Kidney (tissue), 14 donors: Measurements from ENCODE around the gene TMEM169. TPM values are rescaled to one million over a fixed set of nuclear protein-coding genes. Genes with fewer than 3 reads are reported as not detected.
A peak's percentile ranks its signal among the peaks of the same experiment; 100 is the strongest.
"Not testable (repeated sequence)": the region's sequence is repeated elsewhere in the genome, so short reads cannot be mapped to it uniquely, and the experiment has no call there.

Source experiments
- DNase-seq, 5 donors: peaks; one replicate each; pipeline ENCODE4 v3.0.0-alpha.2; 2013 to 2020
- FAIRE-seq: peaks from 2 replicates; lab custom pipeline; 2012; peaks lifted over from hg19 to GRCh38; lab: Jason Lieb, UNC
- H3K27ac ChIP-seq, 2 donors: one replicate each; pipeline ENCODE4 v1.7.0; 2013; ENCODE audit warnings: low read depth in 2 of 2, low read length in 2 of 2, inconsistent platforms in 1 of 2
- H3K27me3 ChIP-seq: one replicate; pipeline ENCODE4 v1.7.1; 2013; ENCODE audit warnings: low read length, inconsistent platforms; ENCODE audit not compliant: control insufficient read depth, insufficient read depth
- H3K36me3 ChIP-seq, 3 donors: one replicate each; pipeline versions ENCODE4 v1.7.0 to v1.7.1; 2013; ENCODE audit warnings: low read length in 3 of 3, control low read depth in 1 of 3, inconsistent platforms in 1 of 3; ENCODE audit not compliant: insufficient read depth in 3 of 3, control insufficient read depth in 2 of 3
- H3K4me1 ChIP-seq, 3 donors: one replicate each; pipeline versions ENCODE4 v1.7.0 to v1.7.1; 2013; ENCODE audit warnings: low read length in 3 of 3, inconsistent platforms in 1 of 3, low read depth in 1 of 3; ENCODE audit not compliant: control insufficient read depth in 2 of 3, insufficient read depth in 2 of 3
- H3K4me3 ChIP-seq, 3 donors: one replicate each; pipeline versions ENCODE4 v1.7.0 to v1.8.1; 2013; ENCODE audit warnings: low read length in 3 of 3, control low read depth in 1 of 3, inconsistent platforms in 1 of 3
- H3K9ac ChIP-seq, 3 donors: one replicate each; pipeline versions ENCODE4 v1.7.0 to v1.7.1; 2013; ENCODE audit warnings: low read length in 3 of 3, control low read depth in 1 of 3, inconsistent platforms in 1 of 3
- H3K9me3 ChIP-seq, 3 donors: one replicate each; pipeline versions ENCODE4 v1.7.0 to v1.7.1; 2013; ENCODE audit warnings: low read length in 3 of 3, control low read depth in 1 of 3, inconsistent platforms in 1 of 3; ENCODE audit not compliant: control insufficient read depth in 2 of 3, insufficient read depth in 1 of 3
- intact Hi-C: fragments of 100-400 bp; cut with DNase I; formaldehyde crosslinking; loops from one replicate; pipeline ENCODE4 v1.11.1; 2022
- polyA plus RNA-seq: library from polyadenylated mRNA; stranded (reverse); fragments of 350-450 nt; fragmentation: Illumina TruSeq; extraction: RNeasy Lipid Tissue Mini Kit (QIAGEN cat#74804); gene quantifications from one replicate; pipeline ENCODE4 v1.2.3, GENCODE V29; 2014; ENCODE audit warnings: low read depth, low replicate concordance; ENCODE audit not compliant: insufficient read depth
- total RNA-seq: library from RNA; stranded (reverse); fragmentation: NEBNext Ultra II Directional; extraction: Animal tissue kit (Norgen Biotek cat#: 25700); gene quantifications from one replicate; pipeline ENCODE4 v1.2.1, GENCODE V29; 2021
- TF ChIP-seq, protein P1 (sequence below): IDR thresholded peaks from 3 replicates; pipeline ENCODE4 v1.5.1; 2012; ENCODE audit warnings: mild to moderate bottlenecking, moderate library complexity, borderline replicate concordance; ENCODE audit not compliant: insufficient read depth; ENCODE audit errors: extremely low read depth
- donor health status: control.
- donor health status: control.
- donor health status: control.
- donor health status: control.
- donor health status: control.
- donor health status: DM: yes; HTN: yes; CAD: no.
- donor health status: Normal renal cell carcinoma (clear cell type).

The TMEM169 gene
- total and polyA plus RNA-seq, 2 donors from 2014 or later = 1.6 to 4.6 TPM

DNA sequence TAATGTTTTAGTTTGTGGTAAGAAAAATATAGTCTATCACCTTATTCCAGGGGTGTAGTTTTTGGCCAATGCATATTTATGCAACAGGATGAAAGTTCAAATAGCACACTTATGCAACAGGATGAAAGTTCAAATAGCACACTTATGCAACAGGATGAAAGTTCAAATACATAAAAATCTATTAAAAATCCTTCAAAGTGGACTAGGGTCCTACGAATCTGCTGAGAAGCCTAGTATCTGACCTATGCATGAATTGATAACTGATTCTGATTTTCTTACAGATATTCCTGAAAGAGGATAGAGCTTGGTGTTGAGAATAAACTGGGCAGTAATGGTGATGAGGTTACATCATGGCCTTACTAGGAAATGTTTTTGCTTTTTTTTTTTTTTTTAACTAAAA, 2.9 kb upstream of the TMEM169 start:
- H3K27me3 ChIP-seq = no peaks in the 10 kb centered on the region
- no peaks in the 10 kb centered on the region for H3K36me3 ChIP-seq
- DNase-seq (no peak), FAIRE-seq (no peak)
- intact Hi-C loops = no loop called here
- TF ChIP-seq, protein P1, sequence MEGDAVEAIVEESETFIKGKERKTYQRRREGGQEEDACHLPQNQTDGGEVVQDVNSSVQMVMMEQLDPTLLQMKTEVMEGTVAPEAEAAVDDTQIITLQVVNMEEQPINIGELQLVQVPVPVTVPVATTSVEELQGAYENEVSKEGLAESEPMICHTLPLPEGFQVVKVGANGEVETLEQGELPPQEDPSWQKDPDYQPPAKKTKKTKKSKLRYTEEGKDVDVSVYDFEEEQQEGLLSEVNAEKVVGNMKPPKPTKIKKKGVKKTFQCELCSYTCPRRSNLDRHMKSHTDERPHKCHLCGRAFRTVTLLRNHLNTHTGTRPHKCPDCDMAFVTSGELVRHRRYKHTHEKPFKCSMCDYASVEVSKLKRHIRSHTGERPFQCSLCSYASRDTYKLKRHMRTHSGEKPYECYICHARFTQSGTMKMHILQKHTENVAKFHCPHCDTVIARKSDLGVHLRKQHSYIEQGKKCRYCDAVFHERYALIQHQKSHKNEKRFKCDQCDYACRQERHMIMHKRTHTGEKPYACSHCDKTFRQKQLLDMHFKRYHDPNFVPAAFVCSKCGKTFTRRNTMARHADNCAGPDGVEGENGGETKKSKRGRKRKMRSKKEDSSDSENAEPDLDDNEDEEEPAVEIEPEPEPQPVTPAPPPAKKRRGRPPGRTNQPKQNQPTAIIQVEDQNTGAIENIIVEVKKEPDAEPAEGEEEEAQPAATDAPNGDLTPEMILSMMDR = no peak
- H3K9ac ChIP-seq = no peak overlapping the region
- peak overlapping the region in 2 of 3 donors; percentile 1 to 41 for H3K4me3 ChIP-seq
- H3K4me1 ChIP-seq = peaks cover under 1 to 9% (median 9%) of the 10 kb centered on the region in 3 donors
- peak overlapping the region in 1 of 2 donors; percentile 60 for H3K27ac ChIP-seq
- no peaks in the 10 kb centered on the region for H3K9me3 ChIP-seq

DNA sequence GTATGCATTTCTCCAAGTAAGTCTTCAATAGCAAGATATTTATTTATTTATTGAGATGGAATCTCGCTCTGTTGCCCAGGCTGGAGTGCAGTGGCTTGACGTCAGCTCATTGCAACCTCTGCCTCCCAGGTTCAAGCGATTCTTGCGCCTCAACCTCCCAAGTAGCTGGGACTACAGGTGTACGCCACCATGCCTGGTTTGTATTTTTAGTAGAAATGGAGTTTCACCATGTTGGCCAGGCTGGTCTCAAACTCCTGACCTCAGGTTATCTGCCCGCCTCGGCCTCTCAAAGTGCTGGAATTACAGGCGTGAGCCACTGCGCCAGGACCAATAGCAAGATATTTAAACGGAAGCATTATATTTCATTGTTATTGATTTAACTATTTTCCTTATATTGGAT, 1.7 kb upstream of the TMEM169 start:
- DNase-seq, H3K4me1 ChIP-seq, H3K27ac ChIP-seq, H3K9ac ChIP-seq, H3K9me3 ChIP-seq, H3K27me3 ChIP-seq, FAIRE-seq, H3K36me3 ChIP-seq, intact Hi-C loops: not testable (repeated sequence)
- H3K4me3 ChIP-seq = peak overlapping the region in 1 of 3 donors; percentile 88

DNA sequence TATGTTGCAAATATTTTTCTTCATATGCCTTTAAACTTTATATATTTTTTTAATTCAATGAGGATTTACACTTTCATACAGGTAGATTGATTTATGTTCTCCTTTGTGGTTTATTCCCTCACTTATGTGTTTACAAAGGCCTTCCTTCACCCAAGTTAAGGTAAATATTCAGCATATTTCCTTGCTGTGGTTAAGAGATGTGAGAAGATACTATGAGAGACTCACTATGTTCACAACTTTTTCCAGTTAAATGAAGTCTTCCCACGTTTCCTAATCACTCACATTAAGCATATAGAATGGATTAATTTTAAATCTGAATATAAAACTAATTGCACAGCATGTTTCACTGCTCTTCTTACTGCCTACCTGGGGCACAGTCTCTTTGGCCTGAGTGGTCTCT, 707 bp upstream of the TMEM169 start:
- H3K4me3 ChIP-seq = peak overlapping the region; percentile 53 to 88 (median 85)
- intact Hi-C loops = no loop called here
- H3K9ac ChIP-seq = peak overlapping the region; percentile 21 to 86 (median 76)
- no peaks in the 10 kb centered on the region for H3K27me3 ChIP-seq
- peaks cover 6 to 9% (median 7%) of the 10 kb centered on the region in 3 donors for H3K4me1 ChIP-seq
- no peak for FAIRE-seq
- H3K36me3 ChIP-seq = no peaks in the 10 kb centered on the region
- DNase-seq = no peak
- TF ChIP-seq, protein P1 = no peak
- no peaks in the 10 kb centered on the region for H3K9me3 ChIP-seq
- peak overlapping the region in 1 of 2 donors; percentile 82 for H3K27ac ChIP-seq

DNA sequence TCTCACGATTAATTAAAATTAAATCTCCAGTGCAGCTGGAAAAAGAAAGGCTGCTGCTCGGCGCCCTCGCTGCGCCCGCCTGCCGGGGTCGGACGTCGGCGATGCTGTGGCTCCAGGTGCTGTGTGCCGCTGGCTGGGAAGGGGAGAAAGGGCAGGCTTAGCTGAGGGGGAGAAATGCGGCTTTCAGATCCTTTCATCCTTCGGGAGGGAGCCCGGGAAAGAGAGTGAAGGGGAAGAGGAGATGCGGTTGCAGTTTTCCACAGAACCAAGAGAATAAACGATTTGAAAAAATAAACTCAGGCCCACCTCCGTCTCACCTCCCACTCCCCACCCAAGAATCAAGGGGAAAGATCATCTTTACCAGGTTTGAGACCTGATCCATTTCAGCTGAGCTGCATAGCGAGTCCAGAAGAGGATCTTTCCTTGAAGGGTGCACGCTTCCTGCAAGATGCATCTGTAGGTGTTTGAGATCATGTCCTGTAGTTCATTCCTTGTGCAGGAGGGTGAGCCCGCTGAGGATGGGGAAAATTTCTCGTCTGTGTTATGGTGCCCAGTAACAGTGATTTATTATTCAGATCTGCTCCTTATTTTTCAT, 495 bp downstream of the TMEM169 start:
- TF ChIP-seq, protein P1 = no peak
- H3K36me3 ChIP-seq = no peaks in the 10 kb centered on the region
- intact Hi-C loops = no loop called here
- peak overlapping the region; percentile 37 to 70 (median 65) for H3K9ac ChIP-seq
- peaks cover 6 to 9% (median 7%) of the 10 kb centered on the region in 3 donors for H3K4me1 ChIP-seq
- H3K27ac ChIP-seq = peak overlapping the region in 1 of 2 donors; percentile 26
- DNase-seq (peak; percentile 27 to 73 (median 53)), FAIRE-seq (no peak)
- H3K27me3 ChIP-seq = no peaks in the 10 kb centered on the region
- peak overlapping the region; percentile 73 to 88 (median 76) for H3K4me3 ChIP-seq
- H3K9me3 ChIP-seq = no peaks in the 10 kb centered on the region
